CD4-positive, alpha-beta T cell treated with Interleukin-15 for 4 hours (primary cell): ENCODE measurements around the gene LRCH1.

Experiments used
- DNase-seq: peaks from one replicate; pipeline ENCODE4 v3.0.0-alpha.2; 2020; ENCODE audit warnings: low spot score

The LRCH1 gene

GRCh38 chr13:46639033-46639981 is 86.3 kb downstream of the LRCH1 start:
- DNase-seq: no peak

GRCh38 chr13:46640843-46641242 is 87.9 kb downstream of the LRCH1 start:
- no peak for DNase-seq

- DNase-seq: no peak
Observed at GRCh38 chr13:46641274-46642081, 88.5 kb downstream of the LRCH1 start.

- no peak for DNase-seq
Observed at GRCh38 chr13:46642254-46642653, 89.3 kb downstream of the LRCH1 start.

- no peak for DNase-seq
Observed at GRCh38 chr13:46643165-46643777, 90.3 kb downstream of the LRCH1 start.

DNA sequence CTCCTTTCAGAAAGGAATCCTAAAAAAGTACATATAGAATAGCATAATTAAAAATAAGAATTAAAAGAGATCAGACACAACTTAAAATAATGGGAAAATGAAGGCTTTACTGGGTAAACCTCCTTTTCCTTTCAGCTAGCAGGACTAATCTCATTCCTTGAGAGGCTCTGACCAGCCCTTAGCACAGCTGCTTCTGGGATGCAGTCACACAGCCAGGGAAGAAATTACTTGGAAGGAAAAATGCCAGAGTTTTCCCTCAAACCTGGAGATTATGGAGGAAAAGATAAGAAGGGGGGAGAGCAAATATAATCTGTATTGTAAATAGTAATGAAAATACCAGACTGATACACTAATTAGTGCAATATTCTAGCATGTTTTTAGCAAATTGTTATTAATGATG is 91.8 kb downstream of the LRCH1 start:
- DNase-seq: no peak

DNA sequence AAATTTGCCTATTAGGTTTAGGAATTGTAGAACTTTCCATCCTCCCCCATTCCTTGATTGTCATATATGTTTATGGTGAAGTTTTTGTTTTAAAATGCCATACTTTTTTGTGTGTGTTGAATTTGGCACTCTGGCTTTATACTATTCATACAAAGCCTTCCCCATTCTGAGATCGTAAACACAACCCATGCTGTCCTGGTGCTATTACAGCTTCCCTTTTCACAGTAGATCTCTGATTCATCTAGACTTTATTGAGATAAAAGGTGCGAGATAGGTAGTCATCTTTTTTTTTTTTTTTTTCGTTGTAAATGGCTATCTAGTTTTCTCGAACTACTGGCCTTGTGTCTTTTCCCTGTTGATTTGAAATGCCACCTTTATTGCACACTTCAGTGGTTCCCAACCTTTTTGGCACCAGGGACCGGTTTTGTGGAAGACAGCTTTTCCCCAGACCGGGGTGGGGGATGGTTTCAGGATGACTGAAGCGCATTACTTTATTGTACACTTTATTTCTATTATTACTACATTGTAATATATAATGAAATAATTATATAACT is 94.6 kb downstream of the LRCH1 start:
- no peak for DNase-seq

- no peak for DNase-seq
Observed at GRCh38 chr13:46648166-46648607, 95.2 kb downstream of the LRCH1 start.

DNA sequence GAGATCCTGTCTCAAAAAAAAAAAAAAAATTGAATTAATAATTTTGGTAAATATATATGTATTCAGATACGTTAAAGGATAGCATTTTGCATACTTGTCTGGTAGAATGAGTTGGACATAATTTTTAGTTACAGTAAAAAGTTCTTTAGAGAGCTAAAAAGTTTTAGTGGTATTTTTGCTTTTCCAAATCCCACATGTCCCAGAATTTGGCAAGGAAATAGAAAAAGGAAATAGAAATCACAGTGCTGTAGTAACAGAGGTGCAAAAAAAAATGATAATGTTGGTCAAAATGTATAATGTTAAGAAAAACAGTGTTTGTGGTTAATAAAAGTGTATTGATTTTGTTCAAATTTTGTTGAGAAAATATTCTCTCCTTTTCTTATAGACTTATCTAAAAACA is 96.8 kb downstream of the LRCH1 start:
- no peak for DNase-seq

GRCh38 chr13:46654951-46655350 is 102.0 kb downstream of the LRCH1 start:
- no peak for DNase-seq

- DNase-seq: no peak
Observed at GRCh38 chr13:46655377-46656180, 102.6 kb downstream of the LRCH1 start.

GRCh38 chr13:46656786-46657185 is 103.8 kb downstream of the LRCH1 start:
- no peak for DNase-seq

DNA sequence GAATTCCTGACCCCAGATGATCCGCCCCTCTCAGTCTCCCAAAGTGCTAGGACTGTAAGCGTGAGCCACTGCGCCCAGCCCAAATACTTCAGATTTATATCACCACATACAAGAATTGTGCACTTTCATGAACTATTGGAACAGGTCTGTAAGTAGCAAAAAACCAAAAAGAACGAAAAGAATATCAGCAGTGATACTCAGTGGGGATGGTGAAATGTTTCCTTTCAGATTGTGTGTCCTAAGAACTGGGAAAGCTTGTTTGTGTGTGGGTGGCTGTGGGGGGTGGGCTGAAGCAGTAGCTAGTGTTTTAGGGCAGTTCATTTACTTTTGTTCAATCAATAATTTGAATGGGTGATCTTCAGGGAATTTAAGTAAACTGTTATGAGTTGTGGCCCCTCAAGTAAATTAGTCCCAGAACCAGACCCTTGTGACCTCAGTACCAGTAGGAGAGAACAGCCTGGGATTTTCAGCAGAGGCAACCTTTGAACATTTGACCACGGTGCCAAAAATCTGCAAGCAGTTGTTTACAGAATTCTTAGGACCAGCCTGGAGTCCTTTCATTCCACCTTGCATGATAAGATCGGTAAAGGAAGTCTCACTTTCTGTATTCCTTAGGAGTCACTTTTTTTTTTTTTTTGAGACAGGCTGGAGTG is 106.6 kb downstream of the LRCH1 start:
- no peak for DNase-seq

DNA sequence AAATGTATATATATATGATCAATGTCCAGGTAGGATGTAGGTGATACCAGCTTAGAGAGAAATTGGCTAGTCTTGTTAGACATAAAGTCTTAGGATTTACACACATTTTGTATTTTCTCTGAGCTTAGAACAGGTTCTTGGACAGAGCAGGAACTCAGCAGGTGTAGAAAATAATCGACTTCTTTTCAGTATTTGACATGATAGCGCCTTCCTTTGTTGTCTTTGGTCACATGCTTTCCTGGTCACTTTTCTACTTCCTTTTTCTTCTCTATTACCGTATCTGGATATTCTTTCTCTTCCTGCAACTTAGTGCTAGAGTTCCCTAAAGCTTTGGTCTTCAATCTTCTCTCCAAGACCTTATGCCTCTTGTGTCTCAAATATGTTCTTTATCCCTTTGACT is 107.4 kb downstream of the LRCH1 start:
- no peak for DNase-seq

DNA sequence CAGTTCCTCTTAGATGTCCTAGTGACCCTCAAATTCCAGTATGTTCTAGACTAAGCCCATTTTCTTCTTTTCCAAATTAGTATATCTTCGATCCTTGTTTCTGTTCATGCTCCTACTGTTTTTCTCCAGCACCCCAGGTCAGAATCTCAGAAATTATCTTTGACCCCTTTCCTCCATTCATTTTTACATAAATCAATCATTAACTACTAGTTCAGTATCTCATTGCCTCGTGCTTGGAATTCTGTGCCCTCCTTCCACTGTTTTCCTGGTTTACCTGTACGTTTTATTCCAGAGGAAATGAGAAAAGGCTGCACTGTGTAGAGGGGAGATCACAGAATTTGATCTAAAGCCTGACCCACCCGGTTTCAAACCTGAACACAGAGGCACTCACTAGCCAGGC is 107.9 kb downstream of the LRCH1 start:
- no peak for DNase-seq

- no peak for DNase-seq
Observed at GRCh38 chr13:46662690-46663089, 109.7 kb downstream of the LRCH1 start.

- no peak for DNase-seq
Observed at GRCh38 chr13:46663206-46664037, 110.5 kb downstream of the LRCH1 start.

DNA sequence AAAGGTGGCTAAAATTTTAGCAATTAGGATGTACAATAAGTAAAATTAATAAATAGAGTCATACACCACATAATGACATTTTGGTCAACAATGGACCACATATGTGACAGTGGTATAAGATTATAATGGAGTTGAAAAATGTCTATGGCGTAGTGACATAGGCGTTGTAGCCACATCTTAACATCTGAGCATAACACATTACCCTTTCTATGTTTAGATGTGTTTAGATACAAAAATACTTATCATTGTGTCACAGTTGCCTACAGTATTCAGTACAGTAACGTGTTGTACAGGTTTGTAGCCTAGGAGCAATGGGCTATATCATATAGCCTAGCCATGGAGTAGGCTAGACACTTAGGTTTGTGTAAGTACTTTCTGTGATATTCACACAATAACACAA is 111.2 kb downstream of the LRCH1 start:
- no peak for DNase-seq

DNA sequence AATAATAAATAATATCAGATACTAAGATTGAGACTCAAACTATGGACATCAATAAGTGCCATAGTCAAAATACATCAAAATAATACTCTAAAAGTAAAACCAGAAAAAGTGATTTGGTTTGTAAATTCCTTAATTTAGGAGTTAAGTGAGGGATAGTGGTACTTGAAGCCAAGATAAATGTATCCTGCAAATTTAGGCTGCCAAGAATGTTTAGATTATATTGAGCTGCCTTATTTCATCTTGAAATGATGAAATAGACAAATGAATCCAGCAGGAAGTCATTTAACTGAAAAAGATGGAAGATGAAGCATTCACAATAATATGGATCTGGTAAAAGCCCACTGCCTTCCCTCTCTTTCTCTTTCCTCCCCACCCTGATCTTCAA is 112.3 kb downstream of the LRCH1 start:
- no peak for DNase-seq
